ENCODE measurements around the gene INSYN1.
A peak's percentile ranks its signal among the peaks of the same experiment; 100 is the strongest.
"Not testable (repeated sequence)": the region's sequence is repeated elsewhere in the genome, so short reads cannot be mapped to it uniquely, and the experiment has no call there.

INSYN1 gene

GRCh38 chr15:73753250-73754130 lies at the start of gene INSYN1:
INSYN1 (minus strand) TSS chr15:73753351; CDS start chr15:73751130, 2,221 bp downstream.
- DNase-seq, result peak in 28 of 58 donors; percentile 12 to 59 (median 32)

- DNase-seq, result peak in 50 of 58 donors; percentile 17 to 92 (median 64)
Measured at GRCh38 chr15:73802431-73803041, 49.4 kb upstream of the INSYN1 start.

GRCh38 chr15:73800662-73801345 lies 47.7 kb upstream of the INSYN1 start:
- DNase-seq, result peak in 55 of 58 donors; percentile 30 to 93 (median 75)

- DNase-seq, result no peak
Measured at GRCh38 chr15:73799466-73799865, 46.3 kb upstream of the INSYN1 start.

- DNase-seq, result no peak
Measured at GRCh38 chr15:73797366-73798158, 44.4 kb upstream of the INSYN1 start.

- DNase-seq, result peak in 17 of 58 donors; percentile 9 to 59 (median 22)
Measured at GRCh38 chr15:73796331-73796831, 43.2 kb upstream of the INSYN1 start.

GRCh38 chr15:73794443-73795133 lies 41.4 kb upstream of the INSYN1 start:
- DNase-seq, result peak in 1 of 58 donors; percentile 16

GRCh38 chr15:73792899-73793541 lies 39.9 kb upstream of the INSYN1 start:
- DNase-seq, result not testable (repeated sequence)

GRCh38 chr15:73792415-73792814 lies 39.3 kb upstream of the INSYN1 start:
- DNase-seq, result peak in 2 of 58 donors; percentile 18 to 19

- peak in 1 of 58 donors; percentile 9 for DNase-seq
Measured at GRCh38 chr15:73789521-73790240, 36.5 kb upstream of the INSYN1 start.

- no peak for DNase-seq
Measured at GRCh38 chr15:73787621-73788020, 34.5 kb upstream of the INSYN1 start.

GRCh38 chr15:73786538-73786937 lies 33.4 kb upstream of the INSYN1 start:
- DNase-seq, result peak in 50 of 58 donors; percentile 14 to 83 (median 53)

- DNase-seq, result peak in 11 of 58 donors; percentile 11 to 56 (median 30)
Measured at GRCh38 chr15:73785256-73786014, 32.3 kb upstream of the INSYN1 start.

GRCh38 chr15:73784291-73784690 lies 31.1 kb upstream of the INSYN1 start:
- peak in 38 of 58 donors; percentile 8 to 87 (median 43) for DNase-seq

GRCh38 chr15:73782344-73782959 lies 29.3 kb upstream of the INSYN1 start:
- DNase-seq, result no peak

GRCh38 chr15:73781038-73781925 lies 28.1 kb upstream of the INSYN1 start:
- DNase-seq, result no peak

Measured in anterior cingulate cortex (tissue), 58 donors.